ENCODE data around the gene PLA2G15.

Gene PLA2G15

GRCh38 chr16:68281368-68282063 is 36.3 kb downstream of the PLA2G15 start:
- H3K27ac ChIP-seq (ENCODE audit: low read depth, low read length) = peak overlapping the region; percentile 93
- H3K9me2 ChIP-seq (replicated peaks; ENCODE audit: control insufficient read depth, low read length) = no peaks in the 10 kb centered on the region
- H3K4me3 ChIP-seq (ENCODE audit: low read length) = peak overlapping the region; percentile 22
- peaks cover 70% of the 10 kb centered on the region for H3K4me1 ChIP-seq (ENCODE audit: control insufficient read depth, low read length)
- peaks cover 61% of the 10 kb centered on the region for H3K36me3 ChIP-seq (ENCODE audit: control insufficient read depth, low read length)
- H4K20me1 ChIP-seq (ENCODE audit: control insufficient read depth, insufficient read depth, low read depth, low read length) = no peaks in the 10 kb centered on the region
- H3K79me2 ChIP-seq (ENCODE audit: control insufficient read depth, low read length) = peaks cover 68% of the 10 kb centered on the region
- H3K27me3 ChIP-seq (ENCODE audit: control insufficient read depth, low read length) = no peaks in the 10 kb centered on the region
- H3K9me3 ChIP-seq (ENCODE audit: control insufficient read depth, insufficient read depth, low read length) = no peaks in the 10 kb centered on the region
- no peak for TF ChIP-seq EZH2phosphoT487 (IDR thresholded peaks at IDR 0.05; ENCODE audit: borderline replicate concordance, low read length)
- TF ChIP-seq CTCF (IDR thresholded peaks at IDR 0.05; ENCODE audit: low read depth, low read length, poor library complexity, severe bottlenecking) = no peak
- peak overlapping the region; percentile 82 for H3K4me2 ChIP-seq (ENCODE audit: low read length)
- H3F3A ChIP-seq (ENCODE audit: control insufficient read depth, insufficient read depth) = peaks cover 31% of the 10 kb centered on the region

GRCh38 chr16:68282064-68282452 is 36.9 kb downstream of the PLA2G15 start:
- Histone ChIP-seq H3K79me2 (ENCODE audit: control insufficient read depth, low read length) (peaks cover 69% of the 10 kb centered on the region), H4K20me1 (ENCODE audit: control insufficient read depth, insufficient read depth, low read depth, low read length) (no peaks in the 10 kb centered on the region), H3K4me3 (ENCODE audit: low read length) (peak overlapping the region; percentile 10; the same call in 1 of the 2 replicates), H3K9me3 (ENCODE audit: control insufficient read depth, insufficient read depth, low read length) (no peaks in the 10 kb centered on the region), H3K36me3 (ENCODE audit: control insufficient read depth, low read length) (peaks cover 67% of the 10 kb centered on the region), H3K4me1 (ENCODE audit: control insufficient read depth, low read length) (peaks cover 75% of the 10 kb centered on the region), H3K27me3 (ENCODE audit: control insufficient read depth, low read length) (no peaks in the 10 kb centered on the region), H3F3A (ENCODE audit: control insufficient read depth, insufficient read depth) (peaks cover 31% of the 10 kb centered on the region), H3K4me2 (ENCODE audit: low read length) (peak overlapping the region; percentile 82), H3K9me2 (replicated peaks; ENCODE audit: control insufficient read depth, low read length) (no peaks in the 10 kb centered on the region), H3K27ac (ENCODE audit: low read depth, low read length) (peak overlapping the region; percentile 93)
- TF ChIP-seq CTCF (IDR thresholded peaks at IDR 0.05; ENCODE audit: low read depth, low read length, poor library complexity, severe bottlenecking) = no peak
- TF ChIP-seq EZH2phosphoT487 (IDR thresholded peaks at IDR 0.05; ENCODE audit: borderline replicate concordance, low read length) = no peak

GRCh38 chr16:68283346-68283745 is 38.2 kb downstream of the PLA2G15 start:
- Histone ChIP-seq H3K36me3 (ENCODE audit: control insufficient read depth, low read length) (peaks cover 79% of the 10 kb centered on the region), H3F3A (ENCODE audit: control insufficient read depth, insufficient read depth) (peaks cover 31% of the 10 kb centered on the region), H3K4me2 (ENCODE audit: low read length) (peak overlapping the region; percentile 82), H3K9me2 (replicated peaks; ENCODE audit: control insufficient read depth, low read length) (no peaks in the 10 kb centered on the region), H3K79me2 (ENCODE audit: control insufficient read depth, low read length) (peaks cover 80% of the 10 kb centered on the region), H3K4me1 (ENCODE audit: control insufficient read depth, low read length) (peaks cover 86% of the 10 kb centered on the region), H4K20me1 (ENCODE audit: control insufficient read depth, insufficient read depth, low read depth, low read length) (no peaks in the 10 kb centered on the region), H3K27me3 (ENCODE audit: control insufficient read depth, low read length) (no peaks in the 10 kb centered on the region), H3K27ac (ENCODE audit: low read depth, low read length) (peak overlapping the region; percentile 93), H3K4me3 (ENCODE audit: low read length) (peak overlapping the region; percentile 62), H3K9me3 (ENCODE audit: control insufficient read depth, insufficient read depth, low read length) (no peaks in the 10 kb centered on the region)
- TF ChIP-seq EZH2phosphoT487 (IDR thresholded peaks at IDR 0.05; ENCODE audit: borderline replicate concordance, low read length) = no peak
- no peak for TF ChIP-seq CTCF (IDR thresholded peaks at IDR 0.05; ENCODE audit: low read depth, low read length, poor library complexity, severe bottlenecking)
